Measurements from ENCODE around the gene SCARF1.
A peak's percentile ranks its signal among the peaks of the same experiment; 100 is the strongest.

Gene SCARF1

DNA sequence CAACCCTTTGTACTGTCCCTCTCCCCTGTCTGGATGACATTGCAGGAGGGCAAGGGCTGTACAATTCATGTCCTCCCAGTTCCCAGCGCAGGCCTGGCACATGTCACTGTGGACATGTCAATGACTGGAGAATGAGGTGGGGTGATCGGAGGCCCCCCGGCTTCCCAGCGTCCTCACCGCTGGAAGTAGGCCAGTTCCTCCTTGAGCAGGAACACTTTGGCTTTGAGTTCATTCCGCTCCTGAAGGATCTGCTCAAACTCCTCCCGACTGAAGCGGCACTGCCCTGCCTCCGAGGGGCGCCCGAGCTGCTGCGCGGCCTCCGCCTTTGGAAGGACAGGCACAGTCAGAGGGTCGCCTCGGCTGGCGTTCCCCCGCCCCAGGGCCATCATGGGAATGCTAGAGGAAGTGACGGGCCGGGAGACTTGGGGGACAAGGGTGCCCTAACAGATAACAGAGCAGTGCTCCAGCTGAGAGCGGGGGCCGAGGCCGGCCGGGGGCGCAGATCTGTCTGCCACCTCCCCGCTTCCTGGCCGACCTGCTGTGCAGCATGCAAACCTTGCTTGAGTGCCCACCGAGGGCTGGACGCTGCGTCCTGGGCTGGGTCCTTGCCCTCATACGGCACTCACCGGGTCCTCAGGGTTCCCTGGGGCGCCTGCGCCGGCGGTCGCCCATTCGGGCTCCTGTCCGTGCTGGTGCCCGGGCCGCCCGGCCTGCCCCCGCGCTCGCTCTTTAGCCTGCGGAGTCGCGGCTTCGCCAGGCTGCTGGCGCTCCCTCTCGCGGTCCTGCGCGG, 2.8 kb upstream of the SCARF1 start:
- no peak for DNase-seq

DNA sequence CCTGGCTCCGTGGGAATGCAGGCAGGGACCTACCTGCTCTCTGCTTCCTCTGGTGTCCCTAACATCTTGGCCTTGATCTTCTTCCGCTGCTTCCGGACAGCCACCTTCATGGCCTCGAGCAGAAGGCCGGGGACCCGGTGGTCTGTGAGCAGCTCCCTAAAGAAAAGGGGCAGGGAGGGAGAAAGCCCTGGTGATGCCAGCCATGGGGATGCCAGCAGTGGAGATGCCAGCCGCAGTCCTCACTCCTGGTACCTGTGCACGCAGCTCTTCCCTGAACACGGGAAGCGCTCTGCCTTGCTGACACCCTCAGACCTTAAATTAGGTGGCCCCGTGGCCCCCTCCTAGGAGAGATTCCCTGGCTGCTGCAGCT, 2.3 kb upstream of the SCARF1 start:
- no peak for DNase-seq

DNA sequence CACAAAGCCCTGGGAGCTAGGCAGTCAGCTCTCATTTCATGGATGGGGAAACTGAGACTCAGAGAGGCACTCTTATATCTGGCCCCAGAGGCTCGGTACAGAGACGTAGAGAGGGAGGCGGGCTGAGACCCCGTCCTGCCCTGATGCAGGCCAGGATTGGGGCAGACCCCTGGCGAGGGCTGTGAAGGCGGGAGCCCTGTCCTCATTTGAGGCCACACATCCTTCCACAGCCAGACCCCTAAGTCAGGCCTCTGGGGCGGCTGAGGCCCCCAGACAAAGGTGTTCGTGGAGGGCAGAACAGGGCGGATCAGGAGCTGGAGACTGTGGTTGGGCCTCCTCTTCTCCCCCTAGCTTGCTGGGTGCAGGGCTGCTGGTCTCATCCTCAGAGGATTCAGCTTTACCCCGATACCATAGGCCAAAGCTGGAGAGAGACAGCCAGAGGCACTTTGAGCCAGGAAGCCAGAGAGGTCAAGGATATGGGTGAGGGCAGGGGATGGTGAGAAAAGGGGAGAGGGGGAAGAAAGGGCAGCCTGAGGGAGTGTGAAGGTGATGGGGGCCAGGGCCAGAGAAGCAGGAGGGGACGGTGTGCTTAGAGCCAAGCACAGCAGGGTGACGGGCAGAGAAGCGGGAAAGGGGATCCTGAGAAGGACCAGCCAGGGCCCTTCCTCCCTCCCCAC, 805 bp upstream of the SCARF1 start:
- DNase-seq, result no peak

DNA sequence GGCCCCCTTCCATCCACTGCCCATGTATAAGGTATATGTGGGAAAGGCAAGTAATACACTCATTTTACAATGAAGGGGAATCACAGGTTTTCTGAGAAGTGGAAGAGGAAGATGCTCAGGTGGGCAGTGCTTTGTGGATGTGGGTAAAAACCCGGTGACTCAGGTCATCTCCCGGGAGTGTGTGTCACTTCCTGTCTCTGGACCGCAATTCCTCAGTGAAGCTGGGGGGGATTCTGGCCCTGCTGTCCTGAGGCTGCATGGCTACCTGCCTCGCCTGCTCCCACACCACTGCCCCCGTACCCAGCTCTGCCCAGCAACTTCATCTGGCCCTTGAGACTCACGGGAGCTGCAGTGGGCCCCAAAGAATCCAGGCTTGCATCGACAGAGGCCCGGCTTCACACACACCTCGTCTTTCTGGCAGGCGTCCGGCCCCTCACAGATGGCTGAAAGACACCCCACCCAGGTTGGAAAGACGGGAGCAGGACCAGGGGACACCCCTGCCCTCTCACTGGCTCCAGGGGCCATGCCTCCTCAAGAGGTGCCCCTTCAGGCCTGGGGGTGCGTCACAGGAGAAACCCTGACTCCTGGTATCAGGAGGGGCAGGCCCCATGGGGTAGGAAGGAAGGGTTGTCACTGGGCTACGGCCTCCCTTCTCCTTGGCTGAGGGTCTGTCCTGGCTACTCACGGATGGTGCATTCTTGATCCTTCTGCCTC, 882 bp downstream of the SCARF1 start:
- no peak for DNase-seq

DNA sequence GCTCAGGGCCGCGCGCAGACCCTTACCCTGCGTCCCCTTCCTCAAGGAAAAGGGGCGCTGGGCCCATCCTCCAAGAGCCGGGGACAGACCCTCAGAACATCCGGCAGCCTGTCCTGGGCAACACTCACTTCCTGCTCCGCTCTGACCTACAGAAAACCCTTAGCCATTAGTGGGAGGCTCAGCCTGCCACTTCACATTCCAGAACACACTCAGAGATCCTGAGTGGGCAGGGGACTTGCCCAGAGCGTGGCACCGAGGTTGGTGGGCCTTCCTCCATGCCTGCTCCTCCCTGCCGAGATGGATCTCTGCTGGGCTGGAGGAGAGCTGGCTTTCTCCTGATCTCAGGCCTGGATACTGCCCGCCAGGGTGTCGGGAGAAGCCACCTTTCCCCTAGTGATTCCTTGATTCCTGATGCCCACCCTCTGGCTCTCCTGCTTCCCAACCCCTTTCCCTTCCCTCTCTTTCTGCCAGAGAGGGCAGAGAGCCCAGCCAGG, 1.5 kb downstream of the SCARF1 start:
- DNase-seq, result no peak

DNA sequence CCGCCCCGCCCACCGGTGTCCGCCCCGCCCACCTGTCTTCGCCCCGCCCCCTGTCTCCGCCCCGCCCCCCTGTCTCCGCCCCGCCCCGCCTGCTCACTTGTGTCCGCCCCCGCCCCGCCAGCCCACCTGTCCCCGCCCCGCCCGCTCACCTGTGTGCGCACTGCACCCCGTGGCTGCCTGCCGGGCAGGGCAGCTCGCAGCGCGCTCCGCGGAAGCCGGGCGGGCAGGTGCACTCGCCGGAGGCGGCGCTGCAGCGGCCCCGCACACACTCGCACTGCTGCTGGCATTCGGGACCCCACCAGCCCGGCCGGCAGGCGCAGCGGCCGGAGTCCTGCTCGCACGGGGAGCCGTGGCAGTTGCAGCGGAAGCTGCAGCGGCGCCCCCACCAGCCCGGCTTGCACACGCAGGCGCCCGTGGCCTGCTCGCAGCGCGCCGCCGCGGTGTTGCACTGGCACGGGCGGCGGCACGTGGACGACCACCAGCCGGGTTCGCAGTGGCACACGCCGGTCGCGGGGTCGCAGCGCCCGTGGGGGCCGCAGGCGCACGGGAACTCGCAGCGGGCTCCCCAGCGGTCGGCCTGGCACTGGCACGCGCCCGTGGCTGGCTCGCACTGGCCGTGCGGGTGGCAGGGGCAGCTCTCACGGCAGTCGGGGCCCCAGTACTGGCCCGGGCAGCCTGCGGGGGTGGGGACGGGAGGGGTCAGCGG, 2.1 kb downstream of the SCARF1 start:
- peak; percentile 44 to 91 for DNase-seq

DNA sequence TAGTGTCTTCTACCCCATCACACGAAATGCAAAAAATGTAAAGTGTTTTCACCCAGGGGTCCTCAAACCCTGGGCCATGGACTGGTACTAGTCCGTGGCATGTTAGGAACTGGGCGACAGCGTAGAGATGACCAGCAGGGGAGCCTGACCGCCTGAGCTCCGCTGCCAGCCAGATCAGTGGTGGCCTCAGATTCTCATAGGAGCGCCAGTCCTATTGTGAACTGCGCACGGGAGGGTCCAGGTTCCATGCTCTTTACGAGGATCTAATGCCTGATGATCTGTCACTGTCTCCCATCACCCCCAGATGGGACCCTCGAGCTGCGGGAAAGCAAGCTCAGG, 4.5 kb downstream of the SCARF1 start:
- no peak for DNase-seq

DNA sequence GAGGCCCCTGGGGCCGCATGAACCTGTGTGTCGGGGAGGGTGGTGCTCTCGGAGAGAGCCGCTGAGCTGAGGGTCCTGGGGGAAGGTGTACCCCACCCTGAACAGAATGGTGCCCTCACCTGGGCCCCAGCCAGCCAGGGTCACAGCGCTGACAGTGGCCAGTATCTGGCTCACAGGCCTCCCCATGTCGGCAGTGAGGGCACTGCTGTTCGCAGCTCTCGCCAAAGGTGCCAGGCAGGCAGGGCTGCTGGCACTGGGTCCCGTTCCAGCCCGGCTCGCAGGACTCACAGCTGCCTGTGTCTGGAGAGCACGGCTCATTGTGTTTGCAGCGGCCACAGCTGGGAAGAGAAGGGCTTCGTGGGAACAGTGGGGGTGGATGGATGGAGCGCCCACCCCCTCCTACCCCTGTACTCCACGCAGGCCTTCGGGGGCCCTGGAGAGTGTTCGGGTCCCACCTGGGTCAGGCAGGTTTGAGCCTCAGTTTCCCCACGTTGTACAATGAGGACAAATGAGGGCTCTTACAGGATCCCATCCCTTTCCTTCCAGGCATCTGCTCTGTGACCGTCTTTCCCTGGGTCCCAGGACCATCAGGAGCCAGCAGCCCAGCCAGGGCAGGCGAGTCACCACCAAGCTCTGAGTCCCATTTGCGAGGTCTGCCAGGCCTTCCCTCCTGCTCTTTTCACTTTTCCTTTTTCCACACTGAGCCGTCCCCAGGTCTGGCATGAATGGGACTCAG, 5.0 kb downstream of the SCARF1 start:
- peak in 1 of 2 experiments; percentile 23 for DNase-seq

DNA sequence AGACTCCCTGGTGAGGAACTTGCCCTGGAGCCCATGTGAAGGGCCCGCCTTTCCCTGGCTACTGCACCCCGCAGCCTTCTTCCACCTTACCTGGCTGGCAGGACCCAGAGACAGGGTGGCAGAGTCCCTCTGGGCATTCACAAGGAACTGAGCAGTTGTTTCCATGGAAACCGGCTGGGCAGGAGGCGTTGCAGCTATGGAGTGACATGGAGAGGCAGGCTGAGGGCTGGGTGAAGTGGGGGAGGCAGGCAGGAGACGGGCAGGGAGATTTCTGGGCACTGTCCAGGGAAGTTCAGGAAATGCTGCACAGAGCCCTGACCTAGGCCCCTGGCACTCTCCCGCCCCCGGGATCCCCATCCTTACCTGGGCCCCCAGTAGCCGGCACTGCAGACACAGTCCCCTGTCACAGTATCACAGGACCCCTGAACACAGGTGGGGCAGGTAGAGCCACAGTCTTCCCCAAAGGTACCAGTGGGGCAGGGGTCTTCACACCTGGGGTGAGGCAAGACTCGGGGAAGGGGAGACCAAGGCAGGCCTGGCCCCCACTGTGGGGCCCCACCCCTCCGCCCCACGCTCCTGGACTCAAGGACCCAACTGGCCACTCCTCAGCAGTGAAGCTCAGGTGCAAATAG, 5.9 kb downstream of the SCARF1 start:
- DNase-seq, result peak in 1 of 2 experiments; percentile 42

DNA sequence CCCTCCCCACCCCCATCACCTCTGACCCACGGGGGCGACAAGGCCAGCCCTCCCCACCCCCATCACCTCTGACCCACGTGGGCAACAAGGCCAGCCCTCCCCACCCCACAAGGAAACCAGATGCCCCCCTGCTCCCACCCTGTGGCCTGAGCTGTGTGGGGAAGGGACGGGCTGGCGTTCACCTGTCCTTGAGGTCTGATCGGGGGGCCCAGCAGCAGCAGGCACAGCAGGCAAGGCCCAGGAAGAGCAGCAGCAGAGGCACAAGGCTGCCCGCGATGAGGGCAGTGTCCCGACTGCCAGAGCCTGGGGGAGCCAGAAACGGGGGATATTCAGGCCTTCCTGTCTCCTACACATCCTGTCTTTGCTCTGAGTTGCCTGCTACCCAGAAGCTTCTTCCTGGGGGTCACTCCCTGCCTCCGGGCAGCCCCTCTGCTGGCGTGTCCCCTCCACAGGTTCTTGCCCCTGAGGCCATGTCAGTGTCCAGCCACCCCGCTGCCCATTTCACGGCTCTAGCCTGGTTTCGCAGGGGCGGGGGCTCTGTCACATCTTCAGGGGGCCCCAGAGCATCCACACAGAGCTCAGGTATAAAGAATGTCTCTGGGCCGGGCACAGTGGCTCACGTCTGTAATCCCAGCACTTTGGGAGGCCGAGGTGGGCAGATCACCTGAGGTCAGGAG, 6.8 kb downstream of the SCARF1 start:
- no peak for DNase-seq

DNA sequence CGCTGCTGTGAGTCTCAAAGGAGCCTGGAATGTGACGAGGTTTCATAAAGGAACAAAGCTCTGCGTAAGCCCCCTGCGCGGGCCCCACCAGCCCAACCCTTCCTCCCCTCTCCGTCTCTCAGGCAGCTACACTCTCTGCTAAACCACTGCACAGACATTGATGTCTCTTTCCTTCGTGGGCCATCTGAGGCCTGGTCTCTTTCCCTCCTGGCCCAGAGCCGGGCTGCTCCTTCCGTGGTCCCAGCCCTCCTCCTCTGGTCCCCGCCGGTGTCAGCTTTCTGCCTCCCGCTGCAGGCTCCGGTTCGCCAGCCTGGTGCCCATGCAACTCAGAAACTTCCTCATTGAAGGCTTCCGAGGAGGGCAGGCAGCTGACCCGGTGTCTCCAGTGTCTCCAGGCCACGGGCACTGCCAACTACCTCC, 7.4 kb downstream of the SCARF1 start:
- DNase-seq, result no peak

DNA sequence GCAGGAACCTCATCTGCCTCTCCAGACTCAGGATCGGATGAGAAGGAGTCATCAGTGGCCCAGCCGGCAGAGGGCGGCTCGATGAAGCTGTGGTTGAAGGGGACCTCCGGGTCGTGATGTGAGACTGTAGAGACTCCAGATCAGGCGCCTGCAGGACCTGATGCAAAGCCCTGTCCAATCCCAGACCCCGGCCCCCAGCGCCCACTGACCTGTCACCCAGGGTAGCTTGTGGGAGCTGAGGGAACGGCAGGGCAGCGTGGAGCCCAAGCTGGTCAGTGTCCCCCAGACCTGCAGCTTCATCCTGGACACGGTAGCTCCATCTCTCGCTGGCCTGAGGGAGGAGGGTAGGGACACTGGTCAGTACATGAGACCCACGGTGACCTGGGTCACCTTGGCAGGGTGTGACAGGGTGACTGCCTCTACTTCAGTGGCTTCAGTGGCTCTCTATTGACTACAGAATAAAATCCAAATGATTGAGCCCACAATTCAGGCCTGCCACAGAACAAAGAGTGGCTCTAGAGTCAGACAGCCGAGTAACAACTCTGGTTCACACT, 8.7 kb downstream of the SCARF1 start:
- no peak for DNase-seq

DNA sequence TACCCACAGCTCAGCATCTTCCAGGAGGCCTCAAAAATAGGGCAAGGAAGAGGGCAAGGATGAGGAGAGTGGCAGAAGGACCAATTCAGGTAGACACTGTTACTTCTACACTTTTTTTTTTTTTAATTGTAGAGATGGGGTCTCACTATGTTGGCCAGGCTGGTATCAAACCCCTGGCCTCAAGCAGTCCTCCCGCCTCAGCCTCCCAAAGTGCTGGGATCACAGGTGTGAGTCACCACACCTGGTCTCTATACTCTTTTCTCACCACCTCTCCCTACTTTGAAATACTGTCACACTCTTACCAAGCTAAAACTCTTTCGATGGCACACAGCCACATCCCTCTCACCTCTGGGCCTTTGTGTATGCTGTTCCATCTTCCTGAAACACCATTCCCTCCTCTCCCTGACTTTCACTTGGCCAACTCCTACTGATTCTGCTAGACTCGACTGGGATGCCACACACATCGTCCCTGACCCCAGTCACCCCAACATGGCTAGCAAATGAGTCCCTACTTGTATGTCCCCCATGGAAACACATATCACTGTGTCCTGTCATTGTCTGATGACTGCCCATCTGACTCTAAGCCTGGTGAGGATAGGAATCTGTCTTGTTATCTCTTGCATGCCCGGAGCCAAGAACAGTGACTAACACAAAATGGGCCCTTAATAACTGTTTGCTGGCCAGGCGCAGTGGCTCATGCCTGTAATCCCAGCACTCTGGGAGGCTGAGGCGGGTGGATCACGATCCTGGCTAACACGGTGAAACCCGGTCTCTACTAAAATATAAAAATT, 9.7 kb downstream of the SCARF1 start:
- no peak for DNase-seq

DNA sequence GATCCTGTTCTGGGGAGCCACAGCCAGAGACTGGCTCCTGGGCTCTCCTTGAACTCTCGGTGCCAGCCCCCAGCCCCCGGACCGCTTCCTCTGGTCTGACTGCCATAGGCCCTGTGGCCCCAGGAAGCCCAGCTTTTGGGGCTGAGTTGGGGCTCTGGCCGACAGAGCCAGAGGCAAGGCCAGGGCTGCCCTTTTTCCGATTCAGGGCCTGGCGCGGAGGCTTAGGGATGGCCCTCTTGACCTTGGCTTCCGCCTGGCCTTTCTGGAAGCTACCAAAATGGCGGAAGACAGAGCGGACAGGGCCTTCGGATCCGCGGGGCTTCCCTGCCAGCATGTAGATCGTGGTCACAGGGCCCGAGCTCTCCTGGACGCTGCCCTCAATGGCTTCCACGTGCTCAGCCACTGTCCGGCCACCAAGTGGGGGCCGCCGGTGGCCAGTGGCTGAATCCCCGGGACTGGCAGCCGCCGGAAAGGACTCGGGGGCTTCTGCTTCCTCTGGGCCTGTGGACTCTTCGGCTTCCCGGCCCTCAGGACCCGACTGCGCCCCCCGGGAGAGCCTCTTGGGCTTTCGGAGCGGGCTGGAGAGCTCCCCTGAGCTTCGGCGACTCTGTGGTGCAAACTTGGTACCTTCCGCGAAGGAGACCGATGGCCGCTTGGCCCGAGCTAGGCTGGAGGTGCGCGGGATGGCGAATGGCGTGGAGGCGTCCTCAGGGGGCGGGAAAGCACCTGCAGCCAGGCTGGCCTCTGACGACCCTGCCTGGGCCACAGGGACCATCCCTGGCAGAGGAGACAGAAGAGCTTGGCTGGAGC, 10.5 kb downstream of the SCARF1 start:
- no peak for DNase-seq

DNA sequence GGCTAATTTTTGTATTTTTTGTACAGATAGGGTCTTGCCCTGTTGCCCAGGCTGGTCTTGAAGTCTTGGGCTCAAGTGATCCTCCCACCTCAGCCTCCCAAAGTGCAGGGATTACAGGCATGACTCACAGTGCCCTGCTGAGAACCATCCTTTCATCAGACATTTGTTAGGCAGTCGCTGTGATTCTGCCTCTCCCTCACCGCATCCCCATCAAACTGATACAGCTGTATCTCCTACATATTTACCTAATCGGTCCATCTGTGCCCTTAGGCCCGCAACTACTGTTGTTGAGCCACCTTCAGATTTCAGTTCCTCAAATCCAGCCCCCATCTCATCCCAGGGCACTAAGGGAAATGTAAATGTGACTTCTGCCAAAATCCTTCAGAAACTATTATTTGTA, 14.9 kb downstream of the SCARF1 start:
- no peak for DNase-seq

DNA sequence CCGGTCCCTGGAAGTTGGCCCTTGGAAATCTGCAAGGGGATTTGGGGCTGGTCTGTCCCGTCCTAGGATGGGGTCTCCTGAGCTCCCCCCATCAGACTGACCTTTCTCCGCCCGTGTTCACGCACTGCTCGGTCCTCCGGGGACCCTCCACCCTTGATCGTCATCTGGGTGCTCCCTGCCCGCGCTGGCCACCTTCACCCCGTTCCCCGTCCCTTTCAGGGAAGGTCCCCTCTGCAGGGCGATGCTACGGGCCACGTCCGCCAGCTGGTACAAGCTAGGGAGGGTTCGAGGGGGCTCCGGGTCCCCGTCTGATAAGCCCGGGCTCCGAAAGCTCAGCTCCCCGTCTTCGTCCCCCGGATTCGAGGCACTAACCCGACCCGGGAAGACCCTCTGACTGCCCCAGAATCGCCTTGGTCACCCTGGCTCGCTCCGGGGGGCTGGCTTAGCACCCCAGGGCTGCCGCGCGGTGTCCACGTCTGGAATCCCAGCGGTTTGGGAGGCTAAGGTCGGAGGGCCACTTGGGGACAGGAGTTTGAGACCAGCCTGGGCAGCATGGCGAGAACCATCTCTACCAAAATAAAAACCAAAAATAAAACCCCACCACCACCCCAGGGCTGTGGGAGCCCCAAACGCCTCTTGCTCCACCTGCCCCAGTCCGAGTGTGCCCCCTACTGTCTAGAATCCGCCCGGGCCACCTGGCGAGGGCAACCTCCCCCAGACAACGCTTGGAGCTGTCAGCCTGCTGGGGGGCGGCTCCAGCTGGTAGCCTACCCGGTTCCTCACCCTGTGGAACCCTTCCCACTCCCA, 15.8 kb downstream of the SCARF1 start:
- peak in 1 of 2 experiments; percentile 27 for DNase-seq

DNA sequence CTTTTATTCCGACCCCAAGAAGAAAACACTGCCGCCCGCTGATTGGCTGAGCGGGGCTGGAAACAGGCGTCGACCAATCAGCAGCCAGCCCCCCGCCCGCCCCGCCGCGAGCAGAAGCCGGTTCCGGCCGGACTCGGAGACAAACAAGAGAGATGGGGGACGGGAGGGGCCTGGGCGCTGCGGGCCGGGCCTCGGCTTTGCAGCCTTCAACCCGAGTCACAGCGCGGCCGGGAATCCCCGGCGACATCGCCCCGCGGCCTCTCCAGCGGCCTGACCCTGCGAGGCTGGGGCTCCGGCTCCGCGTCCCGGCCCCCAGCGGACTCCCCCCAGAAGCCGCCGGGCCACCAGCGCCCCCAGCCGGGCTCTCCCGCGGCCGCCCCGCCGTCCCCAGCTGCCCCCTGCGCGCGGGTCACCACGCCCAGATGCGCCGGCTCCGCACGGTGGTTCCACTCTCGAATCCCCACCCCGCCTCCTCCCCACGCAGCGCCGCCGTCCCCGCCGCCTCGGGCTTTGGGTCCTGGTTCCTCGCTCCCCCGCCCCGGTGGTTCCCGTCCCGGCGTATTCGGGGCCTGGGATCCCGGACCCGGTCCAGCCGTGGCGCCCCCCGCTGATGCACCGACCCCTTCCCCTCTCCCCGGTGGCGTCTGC, 16.6 kb downstream of the SCARF1 start:
- DNase-seq, result peak; percentile 80 to 96
